ENCODE data around the gene RAD52.

The RAD52 gene

GRCh38 chr12:897386-897785, 52.1 kb downstream of the RAD52 start:
- no peak for TF ChIP-seq CTCF (IDR thresholded peaks at IDR 0.05; ENCODE audit: low read depth, low read length, missing control alignments)
- no peak for DNase-seq (ENCODE audit: low read depth)
- no peak overlapping the region for H3K4me3 ChIP-seq (ENCODE audit: low read depth, low read length)

- no peak overlapping the region for H3K4me3 ChIP-seq (ENCODE audit: low read depth, low read length)
- DNase-seq (ENCODE audit: low read depth), result no peak
- TF ChIP-seq CTCF (IDR thresholded peaks at IDR 0.05; ENCODE audit: low read depth, low read length, missing control alignments), result no peak
Observed at GRCh38 chr12:896031-896430, 53.5 kb downstream of the RAD52 start.

- no peak overlapping the region for H3K4me3 ChIP-seq (ENCODE audit: low read depth, low read length)
- TF ChIP-seq CTCF (IDR thresholded peaks at IDR 0.05; ENCODE audit: low read depth, low read length, missing control alignments), result no peak
- no peak for DNase-seq (ENCODE audit: low read depth)
Observed at GRCh38 chr12:894226-894625, 55.3 kb downstream of the RAD52 start.

- DNase-seq (ENCODE audit: low read depth), result no peak
- no peak for TF ChIP-seq CTCF (IDR thresholded peaks at IDR 0.05; ENCODE audit: low read depth, low read length, missing control alignments)
- no peak overlapping the region for H3K4me3 ChIP-seq (ENCODE audit: low read depth, low read length)
Observed at GRCh38 chr12:886206-886605, 63.3 kb downstream of the RAD52 start.

- TF ChIP-seq CTCF (IDR thresholded peaks at IDR 0.05; ENCODE audit: low read depth, low read length, missing control alignments), result no peak
- no peak overlapping the region for H3K4me3 ChIP-seq (ENCODE audit: low read depth, low read length)
- DNase-seq (ENCODE audit: low read depth), result no peak
Observed at GRCh38 chr12:885701-886100, 63.8 kb downstream of the RAD52 start.

GRCh38 chr12:884746-885414, 64.6 kb downstream of the RAD52 start:
- TF ChIP-seq CTCF (IDR thresholded peaks at IDR 0.05; ENCODE audit: low read depth, low read length, missing control alignments), result no peak
- no peak for DNase-seq (ENCODE audit: low read depth)
- H3K4me3 ChIP-seq (ENCODE audit: low read depth, low read length), result no peak overlapping the region

- TF ChIP-seq CTCF (IDR thresholded peaks at IDR 0.05; ENCODE audit: low read depth, low read length, missing control alignments), result no peak
- no peak for DNase-seq (ENCODE audit: low read depth)
- H3K4me3 ChIP-seq (ENCODE audit: low read depth, low read length), result no peak overlapping the region
Observed at GRCh38 chr12:880656-881055, 68.8 kb downstream of the RAD52 start.

Measured in GM12864 (cell line).